Measurements from ENCODE around the gene NRG2. TPM values are rescaled to one million over a fixed set of nuclear protein-coding genes. Genes with fewer than 3 reads are reported as not detected.

NRG2 gene
- total and polyA plus RNA-seq, 9 donors, result 2.6 to 32.6 (median 19.3) TPM

DNA sequence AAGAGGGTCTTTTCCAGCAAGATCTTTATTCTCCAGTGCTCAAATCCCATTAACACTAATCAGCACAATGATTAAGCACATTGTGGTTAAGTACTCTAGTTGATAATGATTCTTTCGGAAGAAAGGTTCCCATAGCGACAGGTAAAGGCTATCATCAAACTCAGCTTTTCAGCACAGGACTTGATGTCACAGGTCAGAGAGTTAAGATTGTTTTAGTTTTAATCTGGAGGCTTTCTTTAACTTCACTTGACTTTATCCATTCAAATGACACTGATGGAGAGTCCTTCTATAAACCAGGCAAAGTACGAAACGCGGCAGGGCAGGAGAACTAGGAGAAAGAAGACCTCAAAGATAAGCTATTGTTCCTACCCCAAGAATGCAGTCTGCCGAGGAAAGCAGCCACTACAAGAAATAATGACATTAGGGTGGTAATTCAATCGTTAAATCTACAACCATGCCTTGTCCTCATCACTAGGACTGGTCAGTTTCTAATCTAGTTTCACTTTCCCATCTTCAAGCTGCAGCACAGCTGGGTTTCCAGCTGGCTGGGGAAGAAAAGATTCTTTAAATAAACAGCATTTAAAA lies 4.6 kb downstream of the NRG2 start:
- peak overlapping the region in 1 of 2 donors; percentile 64 for H3K27ac ChIP-seq
- WGBS, 3 donors, result 3 to 11% (median 6%) methylated on average over 7 of the region's 7 CpGs
- intact Hi-C loops (cut with DNase I), result no loop called here

DNA sequence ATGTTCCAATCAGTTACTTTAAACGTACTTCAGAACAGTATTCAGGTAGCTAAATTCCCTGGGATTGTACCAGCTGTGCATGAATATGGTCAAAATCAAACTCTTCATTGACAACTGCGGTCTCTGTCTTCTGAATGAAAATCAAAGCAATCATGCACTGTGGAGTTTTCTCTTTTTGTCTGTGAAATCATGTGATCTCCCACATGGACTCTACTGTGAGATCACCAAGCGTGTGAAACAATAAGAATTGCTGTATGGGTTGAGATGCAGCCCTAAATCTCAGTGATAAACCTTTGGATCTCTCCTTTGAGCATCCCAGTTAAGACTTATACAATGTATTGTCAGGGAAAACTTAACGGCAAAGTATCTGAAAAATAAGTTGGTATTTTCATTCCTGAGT lies 6.1 kb downstream of the NRG2 start:
- H3K36me3 ChIP-seq, result no peaks in the 10 kb centered on the region
- H3K9me3 ChIP-seq, result no peaks in the 10 kb centered on the region
- H3K4me1 ChIP-seq (ENCODE audit: insufficient read depth), result peaks cover 3% of the 10 kb centered on the region
- TF ChIP-seq CTCF (IDR thresholded peaks at IDR 0.05) (no peak), POLR2A (IDR thresholded peaks at IDR 0.05) (no peak), EP300 (IDR thresholded peaks at IDR 0.05) (no peak)
- no peak for DNase-seq
- WGBS, 3 donors, result 83 to 92% (median 89%) methylated on average over 4 of the region's 4 CpGs
- intact Hi-C loops (cut with DNase I), result no loop called here
- H3K27me3 ChIP-seq, result no peaks in the 10 kb centered on the region
- no peak overlapping the region for H3K4me3 ChIP-seq
- no peak overlapping the region for H3K27ac ChIP-seq

More for the DNA sequence above, 4.6 kb downstream of the NRG2 start:
- Histone ChIP-seq H3K4me3 (peak overlapping the region; percentile 30), H3K27me3 (no peaks in the 10 kb centered on the region), H3K36me3 (no peaks in the 10 kb centered on the region), H3K4me1 (ENCODE audit: insufficient read depth) (peaks cover 4% of the 10 kb centered on the region), H3K9me3 (no peaks in the 10 kb centered on the region)
- DNase-seq, result no peak
- TF ChIP-seq EP300 (IDR thresholded peaks at IDR 0.05), result no peak
- TF ChIP-seq POLR2A (IDR thresholded peaks at IDR 0.05), result no peak
- no peak for TF ChIP-seq CTCF (IDR thresholded peaks at IDR 0.05)

GRCh38 chr5:140035881-140036280 lies 7.2 kb downstream of the NRG2 start:
- H3K27ac ChIP-seq, result no peak overlapping the region
- no peak for TF ChIP-seq POLR2A (IDR thresholded peaks at IDR 0.05)
- no peak for TF ChIP-seq EP300 (IDR thresholded peaks at IDR 0.05)
- TF ChIP-seq CTCF (IDR thresholded peaks at IDR 0.05), result no peak
- no peak overlapping the region for H3K4me3 ChIP-seq
- intact Hi-C loops (cut with DNase I), result no loop called here
- H3K36me3 ChIP-seq, result no peaks in the 10 kb centered on the region
- no peaks in the 10 kb centered on the region for H3K27me3 ChIP-seq
- 85 to 88% (median 87%) methylated on average over 2 of the region's 2 CpGs for WGBS, 3 donors
- H3K9me3 ChIP-seq, result no peaks in the 10 kb centered on the region
- DNase-seq, result no peak
- H3K4me1 ChIP-seq (ENCODE audit: insufficient read depth), result peaks cover 3% of the 10 kb centered on the region

DNA sequence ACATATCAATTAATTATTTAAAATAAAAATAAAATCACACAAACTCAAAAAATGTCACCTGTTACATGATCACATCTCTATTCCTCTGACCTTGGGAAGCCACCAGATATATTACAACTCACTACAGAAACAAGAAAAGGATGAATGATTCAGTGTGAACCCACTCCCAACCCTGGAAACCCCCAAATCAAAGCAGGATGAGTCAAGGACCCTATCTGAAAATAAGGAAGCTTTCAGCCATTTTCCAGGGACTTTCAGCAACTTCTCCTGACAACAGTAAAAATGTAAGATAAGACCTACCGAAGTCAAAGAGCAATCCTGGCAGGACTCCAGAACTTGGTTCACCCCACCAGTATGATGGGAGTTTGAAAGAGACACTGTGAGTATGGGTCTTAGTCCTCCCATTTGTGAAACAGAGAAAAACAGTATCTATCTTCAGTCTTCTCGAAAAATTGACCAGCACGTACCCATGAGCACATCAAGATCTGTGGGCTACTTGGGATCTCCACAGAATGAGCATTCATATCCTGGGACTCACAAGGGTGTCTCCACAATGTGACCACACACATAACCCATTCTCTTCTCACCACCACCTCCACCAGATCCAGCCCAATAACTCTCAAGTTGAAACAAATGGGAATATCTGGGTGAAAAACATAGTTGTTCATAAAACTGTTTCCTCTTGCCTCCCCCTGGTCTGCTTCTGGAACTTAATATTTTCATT lies 9.9 kb downstream of the NRG2 start:
- intact Hi-C loops (cut with DNase I), result no loop called here
- WGBS, 3 donors, result 76 to 81% (median 80%) methylated on average over 3 of the region's 3 CpGs
- H3K4me3 ChIP-seq, result no peak overlapping the region
- no peak overlapping the region for H3K27ac ChIP-seq
- no peaks in the 10 kb centered on the region for H3K4me1 ChIP-seq (ENCODE audit: insufficient read depth)
- no peaks in the 10 kb centered on the region for H3K9me3 ChIP-seq
- H3K27me3 ChIP-seq, result no peaks in the 10 kb centered on the region
- TF ChIP-seq CTCF (IDR thresholded peaks at IDR 0.05) (no peak), POLR2A (IDR thresholded peaks at IDR 0.05) (no peak), EP300 (IDR thresholded peaks at IDR 0.05) (no peak)
- H3K36me3 ChIP-seq, result no peaks in the 10 kb centered on the region
- no peak for DNase-seq

Data from ovary (tissue), 9 donors.